GM10248 (cell line): Measurements from ENCODE around the gene OR5B21.
A peak's percentile ranks its signal among the peaks of the same experiment; 100 is the strongest.

Experiments
- CTCF ChIA-PET: fragments of 300-600 bp; sonication (Branson Sonifier 250); formaldehyde crosslinking; extraction: SDS; loops from one replicate; lab custom pipeline; 2021; ENCODE audit warnings: antibody characterized with exemption; lab: Yijun Ruan, JAX
- POLR2A ChIA-PET: fragments of 350-650 bp; sonication (Branson Sonifier 250); formaldehyde crosslinking; extraction: SDS; loops from one replicate; lab custom pipeline; 2020; ENCODE audit warnings: antibody characterized with exemption; lab: Yijun Ruan, JAX
- DNase-seq: peaks from one replicate; pipeline ENCODE4 v3.0.0; 2012; ENCODE audit errors: extremely low spot score
- TF ChIP-seq, protein P1 (sequence below): IDR thresholded peaks from 2 replicates; pipeline ENCODE4 v1.5.1; 2012; ENCODE audit warnings: mild to moderate bottlenecking, low read depth; ENCODE audit errors: extremely low read depth, missing control alignments, control extremely low read depth

Gene OR5B21

DNA sequence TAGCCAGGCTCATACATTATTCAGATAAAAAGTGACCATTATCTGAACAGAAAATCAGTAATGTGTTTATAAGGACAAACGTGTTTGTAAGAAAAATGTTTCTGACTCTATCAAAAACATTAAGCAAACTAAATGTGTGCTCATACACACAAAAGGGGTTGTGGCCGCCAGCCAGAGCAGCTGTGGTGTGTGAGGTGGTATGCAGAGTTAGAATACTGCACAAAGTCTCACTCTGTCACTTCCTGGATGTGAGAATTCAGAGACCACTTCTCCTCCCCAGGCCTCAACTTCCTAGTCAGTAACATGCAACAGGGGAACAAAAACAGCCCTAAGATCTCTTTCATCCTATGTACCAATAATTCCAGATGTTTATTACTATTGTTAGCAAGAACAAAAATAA, 9.4 kb downstream of the OR5B21 start:
- POLR2A ChIA-PET, result no interaction called here
- CTCF ChIA-PET, result interaction anchor here (1.1 kb wide), 1 partner anchor 13 kb away, joined by 4 read pairs; no protein-coding TSS in a partner anchor
- TF ChIP-seq, protein P1, sequence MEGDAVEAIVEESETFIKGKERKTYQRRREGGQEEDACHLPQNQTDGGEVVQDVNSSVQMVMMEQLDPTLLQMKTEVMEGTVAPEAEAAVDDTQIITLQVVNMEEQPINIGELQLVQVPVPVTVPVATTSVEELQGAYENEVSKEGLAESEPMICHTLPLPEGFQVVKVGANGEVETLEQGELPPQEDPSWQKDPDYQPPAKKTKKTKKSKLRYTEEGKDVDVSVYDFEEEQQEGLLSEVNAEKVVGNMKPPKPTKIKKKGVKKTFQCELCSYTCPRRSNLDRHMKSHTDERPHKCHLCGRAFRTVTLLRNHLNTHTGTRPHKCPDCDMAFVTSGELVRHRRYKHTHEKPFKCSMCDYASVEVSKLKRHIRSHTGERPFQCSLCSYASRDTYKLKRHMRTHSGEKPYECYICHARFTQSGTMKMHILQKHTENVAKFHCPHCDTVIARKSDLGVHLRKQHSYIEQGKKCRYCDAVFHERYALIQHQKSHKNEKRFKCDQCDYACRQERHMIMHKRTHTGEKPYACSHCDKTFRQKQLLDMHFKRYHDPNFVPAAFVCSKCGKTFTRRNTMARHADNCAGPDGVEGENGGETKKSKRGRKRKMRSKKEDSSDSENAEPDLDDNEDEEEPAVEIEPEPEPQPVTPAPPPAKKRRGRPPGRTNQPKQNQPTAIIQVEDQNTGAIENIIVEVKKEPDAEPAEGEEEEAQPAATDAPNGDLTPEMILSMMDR, result no peak
- no peak for DNase-seq

DNA sequence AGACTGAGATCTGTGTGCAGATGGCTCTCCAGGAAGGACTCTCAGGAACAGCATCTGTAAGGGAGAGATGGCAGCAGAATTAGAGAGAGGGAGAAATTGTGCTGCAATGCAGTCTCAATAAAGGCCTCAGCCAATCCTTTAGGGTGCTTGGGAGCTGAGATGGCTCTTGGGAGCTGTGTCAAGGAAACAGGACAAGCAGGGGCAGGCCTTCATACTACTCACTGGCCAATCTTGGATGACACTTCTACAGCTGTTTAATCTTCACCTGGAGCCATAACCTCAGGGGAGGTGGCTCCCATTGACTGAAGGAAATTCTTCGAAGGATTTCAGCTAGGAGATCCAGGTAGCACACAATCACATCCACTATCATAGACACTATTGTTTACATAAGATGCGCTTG, 10.0 kb downstream of the OR5B21 start:
- CTCF ChIA-PET, result interaction anchor here (0.9 to 1.1 kb wide), 2 partner anchors 14 to 26 kb away, joined by 3 to 4 read pairs; no protein-coding TSS in a partner anchor
- DNase-seq, result no peak
- POLR2A ChIA-PET, result no interaction called here
- TF ChIP-seq, protein P1, result no peak

DNA sequence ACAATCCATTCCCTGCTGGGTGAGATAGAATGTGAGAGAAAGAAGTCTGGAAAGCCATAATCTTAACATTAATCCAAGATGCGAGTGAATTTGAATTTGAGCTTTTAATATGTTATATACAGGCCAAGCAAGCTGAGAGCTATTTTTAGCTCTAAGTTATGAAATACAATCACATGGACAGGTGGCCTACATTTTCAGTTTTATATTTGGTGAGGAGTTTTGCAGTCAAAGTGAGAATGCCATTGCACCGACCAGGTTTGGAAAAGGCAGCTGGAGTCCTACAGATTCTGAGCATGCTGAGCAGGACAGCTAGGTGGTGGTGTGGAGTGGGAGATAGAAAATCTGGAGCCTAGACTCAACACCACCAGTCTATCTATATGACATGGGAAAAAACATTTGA, 12.0 kb downstream of the OR5B21 start:
- TF ChIP-seq, protein P1, result peak; percentile 17
- no peak for DNase-seq
- ChIA-PET POLR2A (no interaction called here), CTCF (interaction anchor here (1.0 to 1.5 kb wide), 4 partner anchors 8 to 28 kb away, joined by 3 to 6 read pairs (median 4); no protein-coding TSS in a partner anchor)

DNA sequence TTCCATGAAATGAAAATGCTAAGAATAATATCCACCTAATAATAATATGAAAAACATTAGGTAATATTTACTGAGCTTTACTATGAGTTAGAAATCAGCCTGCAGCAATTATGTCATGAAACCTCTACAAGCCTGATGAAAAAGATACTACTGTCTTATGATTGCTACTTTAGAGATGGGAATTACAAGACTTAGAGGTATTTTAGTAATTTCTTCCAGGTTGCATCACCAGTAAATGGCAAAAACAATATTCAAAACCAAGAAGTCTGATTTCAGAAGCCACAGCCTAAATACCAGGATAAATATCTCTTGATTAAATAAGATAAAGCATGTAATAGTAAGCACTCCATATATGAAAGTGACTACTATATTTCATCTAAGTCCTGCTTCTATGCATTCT, 13.8 kb downstream of the OR5B21 start:
- no peak for DNase-seq
- ChIA-PET CTCF (interaction anchor here (1.0 kb wide), 1 partner anchor 22 kb away, joined by 3 read pairs; no protein-coding TSS in a partner anchor), POLR2A (no interaction called here)
- TF ChIP-seq, protein P1, result no peak

DNA sequence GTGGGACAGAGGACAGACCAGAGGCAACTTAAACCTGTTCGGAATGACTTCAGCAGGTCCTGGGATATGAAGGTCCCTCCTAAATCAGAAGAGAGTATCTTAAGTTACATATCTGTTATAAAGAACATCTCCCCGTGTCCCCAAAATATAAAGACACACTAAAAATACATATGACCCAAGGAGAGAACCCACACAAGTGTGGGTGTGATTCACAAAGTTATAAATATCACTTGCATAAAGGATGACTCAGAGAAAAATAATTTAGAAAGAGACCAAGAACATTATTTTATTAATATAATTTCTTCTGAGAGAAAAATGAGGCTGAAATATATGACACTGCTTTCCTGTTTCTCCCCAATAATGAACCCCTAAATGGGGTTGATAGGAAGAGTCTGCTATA, 14.2 kb downstream of the OR5B21 start:
- ChIA-PET POLR2A (no interaction called here), CTCF (interaction anchor here (1.0 kb wide), 1 partner anchor 22 kb away, joined by 3 read pairs; no protein-coding TSS in a partner anchor)
- TF ChIP-seq, protein P1, result no peak
- DNase-seq, result peak; percentile 7

DNA sequence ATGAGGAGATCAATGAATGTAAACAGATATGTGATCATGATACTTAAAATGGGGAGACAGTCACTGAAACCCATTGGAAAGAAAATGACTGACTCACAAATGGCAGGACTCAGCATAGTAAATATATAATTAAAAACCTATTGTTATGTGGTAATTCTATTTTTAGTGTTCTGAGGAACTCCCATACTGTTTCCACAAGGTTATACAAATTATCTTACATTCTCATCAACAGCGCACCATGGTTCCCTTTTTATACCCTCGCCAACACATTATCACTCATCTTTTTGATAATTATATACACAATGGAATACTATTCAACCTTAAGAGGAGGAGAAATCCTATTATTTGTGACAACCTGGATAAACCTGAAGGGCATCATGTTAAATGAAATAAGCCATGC, 17.1 kb downstream of the OR5B21 start:
- TF ChIP-seq, protein P1, result no peak
- no peak for DNase-seq
- CTCF ChIA-PET, result no interaction called here

More for the DNA sequence above, 17.1 kb downstream of the OR5B21 start:
- POLR2A ChIA-PET, result no interaction called here
